ENCODE results near the gene RIPOR1. TPM values are rescaled to one million over a fixed set of nuclear protein-coding genes. Genes with fewer than 3 reads are reported as not detected.
"Not testable (repeated sequence)": the region's sequence is repeated elsewhere in the genome, so short reads cannot be mapped to it uniquely, and the experiment has no call there.

RIPOR1 gene
- total RNA-seq, 1 donor from 2014 or later = 112 TPM

- Histone ChIP-seq H3K4me1 (peaks cover 30% of the 10 kb centered on the region), H3K9me3 (no peaks in the 10 kb centered on the region), H3K4me3 (no peak overlapping the region), H3K36me3 (peaks cover 6% of the 10 kb centered on the region), H3K27me3 (ENCODE audit: low read depth) (no peaks in the 10 kb centered on the region), H3K27ac (peak overlapping the region; percentile 93)
- DNase-seq (no peak), ATAC-seq (no peak)
- TF ChIP-seq, protein P1, sequence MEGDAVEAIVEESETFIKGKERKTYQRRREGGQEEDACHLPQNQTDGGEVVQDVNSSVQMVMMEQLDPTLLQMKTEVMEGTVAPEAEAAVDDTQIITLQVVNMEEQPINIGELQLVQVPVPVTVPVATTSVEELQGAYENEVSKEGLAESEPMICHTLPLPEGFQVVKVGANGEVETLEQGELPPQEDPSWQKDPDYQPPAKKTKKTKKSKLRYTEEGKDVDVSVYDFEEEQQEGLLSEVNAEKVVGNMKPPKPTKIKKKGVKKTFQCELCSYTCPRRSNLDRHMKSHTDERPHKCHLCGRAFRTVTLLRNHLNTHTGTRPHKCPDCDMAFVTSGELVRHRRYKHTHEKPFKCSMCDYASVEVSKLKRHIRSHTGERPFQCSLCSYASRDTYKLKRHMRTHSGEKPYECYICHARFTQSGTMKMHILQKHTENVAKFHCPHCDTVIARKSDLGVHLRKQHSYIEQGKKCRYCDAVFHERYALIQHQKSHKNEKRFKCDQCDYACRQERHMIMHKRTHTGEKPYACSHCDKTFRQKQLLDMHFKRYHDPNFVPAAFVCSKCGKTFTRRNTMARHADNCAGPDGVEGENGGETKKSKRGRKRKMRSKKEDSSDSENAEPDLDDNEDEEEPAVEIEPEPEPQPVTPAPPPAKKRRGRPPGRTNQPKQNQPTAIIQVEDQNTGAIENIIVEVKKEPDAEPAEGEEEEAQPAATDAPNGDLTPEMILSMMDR (IDR thresholded peaks at IDR 0.05) = no peak
- intact Hi-C loops (cut with DNase I) = no loop called here
Observed at GRCh38 chr16:67483731-67484525, 44.7 kb upstream of the RIPOR1 start.

- DNase-seq = peak; percentile 53
- TF ChIP-seq, protein P1 (IDR thresholded peaks at IDR 0.05) = no peak
- Histone ChIP-seq H3K36me3 (peaks cover 6% of the 10 kb centered on the region), H3K4me3 (no peak overlapping the region), H3K27me3 (ENCODE audit: low read depth) (no peaks in the 10 kb centered on the region), H3K9me3 (no peaks in the 10 kb centered on the region), H3K4me1 (peaks cover 39% of the 10 kb centered on the region), H3K27ac (peak overlapping the region; percentile 22)
- intact Hi-C loops (cut with DNase I) = no loop called here
- ATAC-seq = peak; percentile 19 to 44
Observed at GRCh38 chr16:67486805-67487204, 41.8 kb upstream of the RIPOR1 start.

GRCh38 chr16:67487561-67487960 lies 41.1 kb upstream of the RIPOR1 start:
- H3K27me3 ChIP-seq (ENCODE audit: low read depth); ATAC-seq; H3K36me3 ChIP-seq; H3K9me3 ChIP-seq; H3K4me3 ChIP-seq; intact Hi-C loops (cut with DNase I); DNase-seq: not testable (repeated sequence)
- peaks cover 36% of the 10 kb centered on the region for H3K4me1 ChIP-seq
- H3K27ac ChIP-seq = peak overlapping the region; percentile 22

DNA sequence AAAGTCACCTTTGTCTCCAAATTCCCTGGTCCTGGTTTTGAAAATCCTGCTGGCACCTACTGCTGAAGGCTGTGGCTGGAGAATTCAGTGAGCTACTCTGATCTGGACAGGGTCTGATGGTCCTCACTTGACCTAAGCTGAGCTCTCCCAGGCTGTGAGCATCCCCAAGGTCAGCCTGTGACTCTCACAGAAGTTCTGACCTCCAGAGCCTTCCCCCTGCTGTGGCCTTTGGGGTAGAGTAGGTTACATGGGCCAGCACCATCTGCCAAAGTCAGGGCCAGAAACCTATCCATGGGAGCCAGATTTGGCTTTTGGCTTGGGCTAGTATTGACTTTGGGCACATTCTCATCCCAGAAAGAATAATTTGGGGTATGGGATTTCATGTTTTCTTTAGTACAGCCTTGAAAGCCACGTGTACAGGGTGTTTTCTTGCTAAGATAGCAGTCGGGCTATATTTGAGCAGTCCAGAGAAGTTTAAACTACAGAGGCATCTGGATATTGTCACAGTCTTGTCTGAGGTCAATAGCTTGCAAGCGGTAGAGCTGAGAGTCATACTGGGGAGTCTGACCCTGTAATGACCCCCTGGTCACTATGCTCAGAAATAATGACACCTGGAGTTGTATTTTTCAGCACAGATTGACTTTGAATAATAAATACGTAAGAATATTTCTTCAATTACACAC lies 39.1 kb upstream of the RIPOR1 start:
- DNase-seq = no peak
- no peaks in the 10 kb centered on the region for H3K27me3 ChIP-seq (ENCODE audit: low read depth)
- peaks cover 44% of the 10 kb centered on the region for H3K4me1 ChIP-seq
- peaks cover 4% of the 10 kb centered on the region for H3K36me3 ChIP-seq
- intact Hi-C loops (cut with DNase I) = no loop called here
- no peaks in the 10 kb centered on the region for H3K9me3 ChIP-seq
- ATAC-seq = no peak
- no peak overlapping the region for H3K4me3 ChIP-seq
- TF ChIP-seq, protein P1 (IDR thresholded peaks at IDR 0.05) = no peak
- peak overlapping the region; percentile 71 for H3K27ac ChIP-seq

DNA sequence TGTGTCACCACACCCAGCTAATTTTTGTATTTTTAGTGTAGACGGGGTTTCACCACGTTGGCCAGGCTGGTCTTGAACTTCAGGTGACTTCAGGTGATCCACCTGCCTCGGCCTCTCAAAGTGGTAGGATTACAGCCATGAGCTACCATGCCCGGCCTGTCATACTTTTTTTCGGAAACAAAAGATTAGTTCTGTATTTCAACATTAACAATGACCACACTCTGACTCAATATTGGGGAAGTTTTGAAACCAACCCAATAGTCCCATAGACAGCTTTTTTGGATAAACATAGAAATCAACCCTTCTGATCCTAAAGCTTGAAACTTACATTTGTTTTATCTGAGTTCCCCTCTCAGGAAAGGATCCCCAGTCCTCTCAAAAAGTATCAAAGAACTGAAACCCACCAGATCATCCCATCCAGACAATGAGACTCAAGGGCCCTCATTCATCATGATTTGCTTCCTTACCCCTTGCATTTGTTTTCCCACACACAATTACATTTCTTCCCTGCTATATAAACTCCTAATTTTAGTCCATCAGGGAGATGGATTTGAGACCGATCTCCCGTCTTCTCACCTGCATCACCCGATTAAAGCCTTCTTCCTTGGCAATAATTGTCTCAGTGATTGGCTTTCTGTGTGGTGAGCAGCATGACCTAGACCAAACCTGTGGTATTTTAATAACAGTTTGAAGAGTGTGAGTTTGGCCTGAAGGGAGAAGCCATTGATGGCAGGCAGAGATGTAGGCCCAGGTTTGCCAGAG lies 38.1 kb upstream of the RIPOR1 start:
- ATAC-seq = peak; percentile 15 to 23
- DNase-seq = no peak
- peak overlapping the region; percentile 57 for H3K27ac ChIP-seq
- H3K9me3 ChIP-seq = no peaks in the 10 kb centered on the region
- TF ChIP-seq, protein P1 (IDR thresholded peaks at IDR 0.05) = no peak
- peaks cover 48% of the 10 kb centered on the region for H3K4me1 ChIP-seq
- H3K27me3 ChIP-seq (ENCODE audit: low read depth) = no peaks in the 10 kb centered on the region
- H3K36me3 ChIP-seq = no peaks in the 10 kb centered on the region
- no peak overlapping the region for H3K4me3 ChIP-seq
- intact Hi-C loops (cut with DNase I) = no loop called here

All from lower lobe of right lung (tissue), 2 donors.